HEK293T (cell line): ENCODE results near the gene MED6.

Experiments used
- ARNT ChIP-seq: fragments of 450-650 bp; IDR thresholded peaks from 2 replicates; pipeline ENCODE4 v1.6.1; 2017; ENCODE audit warnings: mild to moderate bottlenecking
- BHLHE40 ChIP-seq: fragments of 450-650 bp; IDR thresholded peaks from 2 replicates; pipeline ENCODE4 v1.6.1; 2016; ENCODE audit warnings: mild to moderate bottlenecking, moderate library complexity, borderline replicate concordance
- ELF4 ChIP-seq: fragments of 450-650 bp; IDR thresholded peaks from 2 replicates; pipeline ENCODE4 v1.6.1; 2017; ENCODE audit warnings: antibody characterized with exemption
- FOXA1 ChIP-seq: fragments of 450-650 bp; IDR thresholded peaks from 2 replicates; pipeline ENCODE4 v1.6.1; 2016; ENCODE audit warnings: mild to moderate bottlenecking
- FOXM1 ChIP-seq: fragments of 450-650 bp; IDR thresholded peaks from 2 replicates; pipeline ENCODE4 v1.6.1; 2017; ENCODE audit warnings: mild to moderate bottlenecking, borderline replicate concordance
- HDGF ChIP-seq: fragments of 450-650 bp; IDR thresholded peaks from 2 replicates; pipeline ENCODE4 v1.6.1; 2017; ENCODE audit warnings: antibody characterized with exemption, borderline replicate concordance
- L3MBTL2 ChIP-seq: fragments of 450-650 bp; conservative IDR thresholded peaks from 2 replicates; pipeline ENCODE4 v1.6.1; 2016; ENCODE audit warnings: mild to moderate bottlenecking
- PKNOX1 ChIP-seq: fragments of 450-650 bp; IDR thresholded peaks from 2 replicates; pipeline ENCODE4 v1.6.1; 2016
- SP1 ChIP-seq: fragments of 450-650 bp; IDR thresholded peaks from 2 replicates; pipeline ENCODE4 v1.6.1; 2017
- SUZ12 ChIP-seq: fragments of 450-650 bp; IDR thresholded peaks from 2 replicates; pipeline ENCODE4 v1.6.1; 2016; ENCODE audit warnings: mild to moderate bottlenecking
- TARDBP ChIP-seq: fragments of 450-650 bp; IDR thresholded peaks from 2 replicates; pipeline ENCODE4 v1.6.1; 2016
- ZNF384 ChIP-seq: fragments of 450-650 bp; IDR thresholded peaks from 2 replicates; pipeline ENCODE4 v1.6.1; 2016

- TF ChIP-seq BHLHE40 (no peak), TARDBP (no peak), FOXM1 (no peak), HDGF (no peak), FOXA1 (no peak), SP1 (no peak), PKNOX1 (no peak), SUZ12 (no peak), ARNT (no peak), ELF4 (no peak), L3MBTL2 (no peak), ZNF384 (no peak)
Observed at GRCh38 chr14:70558356-70558755, 42.1 kb downstream of the MED6 start.
